Superior temporal gyrus (tissue), 1 donor: Measurements from ENCODE around the gene EFEMP1.
A peak's percentile ranks its signal among the peaks of the same experiment; 100 is the strongest.

Source experiments
- DNase-seq: peaks from one replicate; pipeline ENCODE4 v3.0.0-alpha.2; 2016; ENCODE audit errors: extremely low spot score

Gene EFEMP1, protein sequence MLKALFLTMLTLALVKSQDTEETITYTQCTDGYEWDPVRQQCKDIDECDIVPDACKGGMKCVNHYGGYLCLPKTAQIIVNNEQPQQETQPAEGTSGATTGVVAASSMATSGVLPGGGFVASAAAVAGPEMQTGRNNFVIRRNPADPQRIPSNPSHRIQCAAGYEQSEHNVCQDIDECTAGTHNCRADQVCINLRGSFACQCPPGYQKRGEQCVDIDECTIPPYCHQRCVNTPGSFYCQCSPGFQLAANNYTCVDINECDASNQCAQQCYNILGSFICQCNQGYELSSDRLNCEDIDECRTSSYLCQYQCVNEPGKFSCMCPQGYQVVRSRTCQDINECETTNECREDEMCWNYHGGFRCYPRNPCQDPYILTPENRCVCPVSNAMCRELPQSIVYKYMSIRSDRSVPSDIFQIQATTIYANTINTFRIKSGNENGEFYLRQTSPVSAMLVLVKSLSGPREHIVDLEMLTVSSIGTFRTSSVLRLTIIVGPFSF

DNA sequence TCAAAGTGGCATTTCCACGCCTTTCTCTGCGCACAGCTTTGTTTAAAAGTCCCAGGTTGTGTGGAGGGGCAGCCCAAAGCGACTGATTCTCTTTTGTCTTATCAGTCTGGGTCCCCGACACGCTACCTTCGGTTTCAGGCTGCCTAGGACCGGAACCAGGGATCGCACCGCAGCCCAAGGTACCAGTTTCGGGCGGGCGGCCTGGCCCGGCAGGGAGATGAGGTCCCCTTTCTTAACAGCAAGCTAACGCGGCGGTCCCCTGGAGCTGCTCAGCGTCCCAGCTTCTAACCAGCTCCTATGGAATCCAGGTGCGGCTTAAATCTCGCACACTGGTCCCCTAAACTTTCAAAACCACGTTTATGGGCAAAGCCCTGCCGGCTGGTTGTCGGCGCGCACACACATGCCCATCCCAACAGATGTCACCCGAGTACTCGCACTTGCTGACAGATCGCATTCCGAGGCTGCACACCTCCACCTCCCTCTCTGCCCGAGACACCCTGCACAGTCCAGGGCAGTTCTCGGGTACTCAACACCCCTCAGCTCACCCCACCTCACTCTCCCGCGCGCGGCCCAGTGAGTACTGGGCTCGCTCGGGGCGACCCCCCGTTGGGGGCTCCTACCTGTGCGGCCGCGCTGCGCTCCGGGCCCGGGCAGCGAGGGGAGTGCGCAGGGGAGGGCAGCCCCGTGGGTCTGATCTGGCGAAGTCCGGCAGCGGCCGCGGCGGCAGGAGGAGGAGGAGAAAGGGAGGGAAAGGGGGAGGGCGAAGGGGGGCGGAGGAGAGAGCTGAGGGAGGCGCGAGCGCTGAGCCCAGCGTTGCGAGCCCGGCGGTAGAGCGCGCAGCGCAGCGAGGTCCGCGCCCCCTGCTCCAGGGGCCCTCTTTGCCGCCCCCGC, at the start of gene EFEMP1:
Gene EFEMP1 (minus strand): TSS at position 692 of the 891 bp plus-strand sequence. CDS start 1,342 bp downstream, outside the sequence.
- DNase-seq: no peak

DNA sequence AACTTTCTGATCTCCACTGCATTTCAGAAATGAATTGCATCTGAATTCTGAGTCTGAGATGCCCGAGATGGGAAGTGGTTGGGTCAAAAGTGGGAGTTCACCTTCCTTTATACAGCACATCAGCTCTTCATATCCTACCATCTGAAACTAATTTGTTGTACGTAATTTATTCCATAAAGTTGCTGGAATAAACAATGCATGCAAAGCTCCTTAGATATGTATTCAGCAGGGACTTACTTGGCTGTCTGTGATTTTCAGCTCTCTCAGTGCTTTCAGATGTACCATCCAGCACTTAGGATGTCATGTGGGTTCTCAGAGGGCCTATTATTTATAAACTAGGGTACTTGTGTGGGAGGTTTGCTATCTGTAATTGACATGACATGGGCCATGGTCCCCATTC, 46.9 kb upstream of the EFEMP1 start:
- DNase-seq: no peak

DNA sequence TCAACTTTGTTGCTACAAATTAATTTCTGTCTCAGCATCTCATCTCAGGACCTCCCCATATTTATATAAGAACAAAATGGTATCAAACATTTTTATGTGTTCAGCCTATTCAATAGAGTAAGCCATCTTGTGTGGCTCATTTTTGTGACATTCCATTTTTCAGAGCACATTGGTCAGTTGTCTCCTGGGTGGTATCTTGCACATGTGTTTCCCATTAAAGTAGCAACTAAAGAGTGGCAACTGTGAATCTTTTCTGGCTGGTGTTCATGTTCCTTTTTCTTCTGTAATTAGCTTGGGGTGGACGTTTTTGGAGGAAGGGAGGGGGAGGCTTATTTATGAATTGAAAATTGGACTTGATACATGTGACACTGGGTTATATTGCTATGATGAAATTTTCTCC, 45.4 kb upstream of the EFEMP1 start:
- no peak for DNase-seq

DNA sequence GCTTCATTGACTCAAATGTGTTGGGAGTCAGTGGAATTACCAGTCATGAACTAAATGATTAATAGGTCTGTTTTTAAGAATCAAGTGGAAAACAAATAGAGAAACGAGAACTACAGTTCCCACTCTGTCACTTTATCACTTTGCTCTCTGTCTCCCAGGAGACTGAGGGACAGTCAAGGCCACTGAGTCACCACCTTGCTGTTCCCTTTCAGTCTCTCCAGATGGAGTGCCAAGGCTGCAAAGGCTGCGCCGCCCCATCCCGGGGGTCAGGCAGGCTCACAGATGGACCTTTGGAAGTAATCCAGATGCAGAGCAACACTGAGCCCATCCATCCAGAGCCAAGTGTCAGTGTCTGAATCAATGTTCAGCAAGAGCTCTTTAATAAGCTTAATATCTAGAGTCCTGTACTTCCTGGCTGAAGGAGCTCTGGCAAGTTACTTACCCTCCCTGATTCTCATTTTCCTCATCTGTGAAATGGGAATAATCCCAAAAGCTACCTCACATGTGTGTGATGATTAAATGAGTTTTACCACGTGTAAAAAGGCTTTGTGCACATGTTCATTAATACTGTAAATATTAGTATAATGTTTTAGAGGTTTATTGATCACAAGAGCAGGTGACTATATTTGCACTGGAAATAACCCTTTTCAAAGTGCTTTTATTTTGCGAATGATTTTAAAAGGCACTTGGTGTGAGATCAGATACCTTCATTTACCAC, 43.0 kb upstream of the EFEMP1 start:
- peak; percentile 23 for DNase-seq

DNA sequence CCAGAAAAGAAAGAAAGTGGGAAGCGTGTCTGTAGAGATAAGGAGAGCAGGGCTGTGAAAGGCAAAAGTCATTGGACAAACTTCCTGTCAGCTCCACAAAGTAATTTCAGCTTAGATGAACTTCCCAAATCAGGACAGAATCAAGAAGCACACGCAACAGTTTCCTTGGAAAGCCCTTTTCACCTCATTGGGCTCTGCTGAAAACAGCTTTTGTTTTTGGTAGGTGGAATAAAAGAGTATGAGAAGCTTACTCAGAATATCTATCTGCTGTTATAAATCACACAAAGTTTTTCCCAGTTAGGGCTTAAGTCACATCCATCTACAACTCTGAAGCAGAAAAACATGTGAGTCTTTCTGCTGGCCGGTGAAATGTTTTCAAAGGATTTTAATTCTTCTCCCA, 42.4 kb upstream of the EFEMP1 start:
- DNase-seq: no peak

DNA sequence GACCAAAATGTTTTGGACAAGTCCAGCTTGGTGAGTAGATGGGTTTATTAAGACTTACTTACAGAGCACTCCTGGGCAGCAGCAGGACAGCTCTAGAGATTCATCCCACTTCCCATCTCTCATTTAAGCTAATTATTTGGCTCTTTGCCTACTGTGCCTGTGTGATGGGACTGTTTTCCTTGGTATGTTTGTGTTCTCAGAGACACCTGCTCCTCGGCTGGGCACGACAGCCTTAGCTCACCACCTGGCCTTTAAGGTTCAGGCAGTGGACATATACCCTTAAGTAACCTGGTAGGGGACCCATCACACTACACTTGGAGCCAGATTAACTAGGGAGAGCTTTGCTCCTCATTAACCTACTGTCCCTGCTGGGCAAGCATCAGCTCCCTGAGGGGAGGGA, 41.7 kb upstream of the EFEMP1 start:
- DNase-seq: no peak

DNA sequence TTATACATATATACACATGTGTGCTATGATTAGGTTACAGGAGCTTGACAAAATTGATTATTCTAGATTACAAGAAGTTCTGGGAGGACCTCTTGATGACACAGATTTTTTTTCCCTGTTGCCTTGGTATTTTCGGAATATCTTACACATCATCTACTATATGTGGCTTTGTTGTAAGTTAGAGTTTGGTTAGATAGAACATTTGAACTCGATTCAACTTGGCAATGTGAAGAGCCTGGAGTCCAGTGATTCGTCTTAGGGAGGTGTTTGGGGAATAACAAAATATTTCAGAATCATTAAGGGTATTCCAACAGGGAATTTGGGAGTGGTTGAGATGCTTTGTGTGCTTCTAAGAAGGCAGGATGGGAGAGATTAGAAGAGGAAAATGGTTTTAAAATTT, 39.3 kb upstream of the EFEMP1 start:
- DNase-seq: no peak

DNA sequence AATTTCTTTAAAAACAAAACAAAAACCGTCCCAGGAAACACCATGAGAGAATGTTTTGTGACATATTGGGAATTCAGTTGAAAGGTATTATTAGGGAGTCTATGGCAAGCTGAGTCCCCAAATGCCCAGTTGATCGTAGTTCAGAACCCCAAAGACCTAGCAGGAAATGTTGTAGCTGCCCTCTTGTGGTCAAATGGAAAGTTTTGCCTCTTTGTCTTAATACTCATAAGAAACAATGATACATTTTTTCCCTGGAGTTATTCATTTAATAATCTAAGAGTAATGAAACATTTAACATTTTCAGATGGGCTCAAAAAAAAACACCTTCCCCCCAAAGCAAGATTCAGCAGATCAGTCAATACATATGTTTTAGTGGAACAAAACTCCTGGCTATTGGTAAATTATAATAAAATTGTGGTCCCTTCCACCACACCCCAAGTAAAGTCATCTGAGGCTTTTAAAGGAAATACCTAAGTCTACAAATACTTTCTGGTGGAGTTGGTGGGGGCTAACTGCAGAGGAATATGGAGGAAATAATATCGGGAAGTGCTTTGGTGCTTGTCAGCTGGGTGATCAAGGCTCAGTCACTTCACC, 37.8 kb upstream of the EFEMP1 start:
- peak; percentile 85 for DNase-seq

DNA sequence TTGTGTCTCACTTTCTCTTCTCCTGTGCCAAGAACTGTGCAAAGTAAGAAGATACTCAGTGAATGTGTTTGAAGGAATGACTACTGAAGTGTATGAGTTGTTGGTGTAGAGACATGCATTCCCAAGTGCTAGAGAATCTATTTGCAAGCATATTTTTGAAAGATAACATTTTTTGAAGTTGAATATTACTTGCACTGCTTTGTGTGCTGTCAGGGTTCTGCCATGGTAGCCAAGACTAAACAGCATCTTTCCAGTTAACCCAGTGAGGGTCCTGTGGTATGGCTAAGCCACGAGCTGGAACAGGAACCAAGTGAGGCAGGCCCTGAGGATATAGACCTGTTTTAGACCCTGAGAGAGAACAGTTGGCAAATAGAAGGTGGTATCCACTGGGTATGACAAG, 35.2 kb upstream of the EFEMP1 start:
- no peak for DNase-seq

DNA sequence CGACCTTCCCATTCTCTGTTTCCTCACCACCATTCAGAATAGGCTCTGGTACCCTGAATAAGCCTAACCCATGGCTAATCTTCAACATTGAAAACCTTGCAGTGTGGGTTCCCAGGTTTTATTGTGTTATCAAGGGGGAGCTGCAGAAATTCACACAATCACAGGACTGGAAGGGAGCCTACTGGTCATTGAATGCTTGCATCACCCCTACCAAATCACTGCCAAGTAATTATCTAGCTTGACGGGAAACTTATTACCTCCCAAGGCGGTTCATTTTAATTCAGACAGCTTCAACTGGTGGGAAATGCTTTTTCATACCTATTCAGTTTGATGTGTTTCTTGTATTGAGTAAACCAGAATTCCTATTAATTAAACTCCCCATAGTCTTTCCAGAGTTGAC, 33.6 kb upstream of the EFEMP1 start:
- no peak for DNase-seq

DNA sequence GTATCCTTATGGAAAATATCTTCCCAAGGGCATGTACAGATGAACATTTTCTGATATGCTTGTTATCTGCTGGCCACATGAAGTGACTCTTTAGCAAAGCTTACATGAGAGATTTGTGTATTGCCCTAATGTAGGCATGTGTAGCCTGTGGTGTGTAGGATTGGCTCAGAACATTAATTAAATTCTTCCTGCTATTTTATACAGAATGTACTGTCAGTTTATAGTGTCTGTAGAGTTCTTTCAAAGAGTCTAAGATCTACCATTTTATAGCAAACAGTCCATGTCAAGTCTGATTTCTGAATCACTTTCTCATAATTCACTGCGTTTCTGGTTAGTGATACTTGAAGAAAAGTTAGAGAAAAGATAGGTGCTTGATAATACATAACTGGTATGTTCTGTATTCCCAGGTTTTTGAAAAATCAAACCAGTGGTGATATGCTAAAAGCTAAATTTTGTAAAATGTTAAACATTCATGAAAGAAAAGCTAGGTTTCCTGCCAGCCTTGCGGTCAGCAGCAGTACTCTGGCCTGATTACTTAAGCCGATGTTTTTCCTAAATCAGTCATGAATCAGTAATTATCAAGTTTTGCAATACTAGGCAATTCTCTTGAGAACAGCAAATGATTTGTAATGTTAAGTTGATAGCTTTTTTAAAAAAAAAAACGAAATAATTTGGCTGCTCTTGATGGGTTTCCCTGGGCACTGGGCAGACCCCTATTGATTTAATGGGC, 30.9 kb upstream of the EFEMP1 start:
- no peak for DNase-seq

DNA sequence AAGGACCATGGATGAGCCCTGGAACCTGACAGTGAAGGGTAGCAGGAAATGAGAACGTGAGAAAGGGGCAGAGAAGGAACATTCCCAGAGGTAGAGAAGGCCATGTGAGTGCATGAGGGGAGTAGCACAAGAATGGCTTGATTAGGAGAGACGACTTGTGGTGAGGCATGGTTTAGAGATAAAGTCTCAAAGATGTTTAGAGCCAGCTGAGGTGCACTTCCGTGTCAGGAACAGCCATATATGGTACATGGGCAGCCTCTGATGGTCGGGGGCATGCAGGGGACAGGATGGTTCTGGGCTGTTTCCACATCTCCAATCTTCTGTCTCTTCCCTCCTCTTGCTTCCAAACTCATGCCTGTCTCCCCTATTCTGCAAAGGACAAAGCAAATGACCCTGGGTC, 28.8 kb upstream of the EFEMP1 start:
- no peak for DNase-seq

DNA sequence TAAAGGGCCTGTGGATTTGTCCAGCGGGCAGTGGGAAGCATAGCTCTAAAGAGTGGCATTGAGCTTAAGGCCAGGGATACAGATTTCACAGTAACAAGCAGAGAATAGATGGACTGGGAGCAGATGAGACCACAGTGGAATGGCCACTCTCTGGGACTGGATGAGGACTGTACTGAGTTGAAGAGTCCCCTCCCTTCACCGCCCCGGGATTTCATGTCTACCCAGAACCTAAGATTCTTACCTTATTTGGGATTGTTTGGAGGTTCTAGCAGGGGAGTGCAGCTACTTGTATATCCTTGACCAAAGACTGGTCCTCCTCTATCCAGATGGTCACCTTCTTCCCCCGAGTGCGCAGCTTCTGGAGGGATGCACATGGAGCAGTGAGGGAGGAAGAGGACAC, 28.0 kb upstream of the EFEMP1 start:
- DNase-seq: no peak

DNA sequence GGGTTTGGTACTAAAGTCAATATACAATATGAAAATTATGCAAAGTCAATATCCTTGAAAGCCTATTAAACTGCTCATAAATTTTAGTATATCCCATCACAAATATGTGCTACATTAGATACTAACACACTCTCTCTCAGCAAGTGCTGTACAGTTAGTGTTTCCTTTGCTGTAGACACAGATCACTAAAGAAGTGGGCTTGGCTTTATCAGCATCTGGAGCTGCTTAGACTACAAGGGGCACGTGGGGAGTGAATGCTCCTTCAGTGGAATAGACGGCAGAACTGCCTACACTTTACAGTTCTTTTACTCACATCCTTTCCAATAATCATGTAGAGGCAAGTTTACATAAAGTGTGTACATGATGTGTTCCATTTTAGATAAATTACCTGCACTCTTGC, 26.0 kb upstream of the EFEMP1 start:
- DNase-seq: no peak

DNA sequence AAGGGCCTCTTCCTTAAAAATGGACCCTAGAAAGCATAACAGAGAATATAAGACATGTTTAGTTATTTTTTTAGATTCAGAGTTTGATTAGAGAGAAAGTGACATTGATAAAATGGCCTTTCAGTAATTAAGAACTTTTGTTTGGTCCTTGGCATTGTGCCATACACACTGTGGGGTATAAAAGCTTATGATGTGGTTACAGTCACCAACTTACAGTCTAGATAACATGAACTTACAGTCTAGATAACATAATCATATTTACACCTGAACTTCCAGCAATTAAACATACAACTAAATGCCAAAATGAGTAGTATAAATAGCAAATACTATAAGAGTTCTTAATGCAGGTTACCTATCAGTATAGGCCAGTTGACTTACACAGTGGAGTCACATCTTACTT, 25.6 kb upstream of the EFEMP1 start:
- no peak for DNase-seq

DNA sequence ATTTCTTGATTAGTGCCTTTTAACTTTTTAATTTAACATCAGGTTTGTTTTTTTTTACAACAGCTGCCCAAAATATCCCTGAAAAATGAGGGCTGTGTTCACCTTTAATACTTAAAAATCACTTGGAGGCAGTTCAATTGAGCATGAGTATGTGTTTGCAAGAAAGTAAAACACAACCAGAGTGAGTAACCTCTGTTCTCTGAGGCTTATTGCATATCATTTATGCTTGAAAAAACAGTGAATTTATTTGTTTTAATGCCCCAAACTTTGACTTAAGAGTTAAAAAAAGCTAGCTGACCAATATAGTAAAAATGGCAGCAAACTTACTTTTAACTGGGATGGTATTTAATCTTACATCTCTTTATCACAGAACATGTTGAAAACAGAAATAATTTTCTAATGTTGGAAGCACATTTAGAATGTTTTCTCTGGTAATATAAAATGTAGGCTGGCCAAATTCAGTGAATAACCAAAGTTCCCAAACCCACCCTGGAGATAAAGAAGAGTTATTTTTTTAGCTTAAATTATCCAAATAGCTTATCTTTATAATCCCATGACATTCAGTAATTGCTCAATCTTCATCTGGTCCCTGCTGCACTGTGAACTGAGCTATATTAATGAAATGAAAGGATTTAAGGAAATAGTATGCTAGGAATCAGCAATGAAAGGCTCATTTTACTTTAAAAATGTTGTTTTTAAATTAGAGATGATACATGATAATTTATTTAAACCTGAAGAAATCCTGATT, 24.8 kb upstream of the EFEMP1 start:
- DNase-seq: no peak

DNA sequence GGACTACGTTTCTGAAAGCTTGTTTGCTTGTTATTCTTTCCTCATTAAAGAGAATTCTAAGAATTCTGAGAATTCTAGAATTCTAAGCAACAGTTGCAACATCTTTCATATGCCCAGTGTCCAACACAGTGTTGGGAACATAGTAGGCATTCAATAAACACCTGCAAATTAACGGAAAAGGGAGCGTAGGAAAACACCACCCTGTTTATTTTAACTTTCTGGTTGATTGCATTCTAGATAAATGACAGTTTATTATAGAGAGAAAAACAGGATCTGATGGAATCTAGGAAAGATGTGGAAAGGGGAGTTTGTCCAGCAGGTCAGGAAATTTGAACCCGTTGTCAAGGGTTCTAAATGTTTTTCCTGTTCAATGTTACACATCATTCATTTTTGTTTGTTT, 24.2 kb upstream of the EFEMP1 start:
- no peak for DNase-seq

DNA sequence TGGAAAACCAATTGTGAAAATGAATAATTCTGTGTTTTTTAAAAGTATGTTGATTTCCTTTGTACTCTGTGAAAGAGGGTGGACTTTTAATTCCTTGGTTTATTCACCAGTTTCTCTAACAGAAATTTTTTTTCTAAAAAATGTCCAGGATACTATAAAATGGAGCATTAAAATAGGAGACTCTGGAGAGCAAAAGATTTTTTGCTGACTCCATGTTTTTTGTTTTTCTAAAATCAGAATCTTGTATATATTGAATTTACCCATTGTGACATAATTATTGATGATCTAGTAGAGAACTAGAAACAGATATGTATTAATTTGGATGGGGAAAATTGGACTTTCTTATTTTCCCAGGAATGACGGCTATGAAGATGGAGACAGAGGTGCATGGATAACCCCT, 23.2 kb upstream of the EFEMP1 start:
- DNase-seq: no peak

DNA sequence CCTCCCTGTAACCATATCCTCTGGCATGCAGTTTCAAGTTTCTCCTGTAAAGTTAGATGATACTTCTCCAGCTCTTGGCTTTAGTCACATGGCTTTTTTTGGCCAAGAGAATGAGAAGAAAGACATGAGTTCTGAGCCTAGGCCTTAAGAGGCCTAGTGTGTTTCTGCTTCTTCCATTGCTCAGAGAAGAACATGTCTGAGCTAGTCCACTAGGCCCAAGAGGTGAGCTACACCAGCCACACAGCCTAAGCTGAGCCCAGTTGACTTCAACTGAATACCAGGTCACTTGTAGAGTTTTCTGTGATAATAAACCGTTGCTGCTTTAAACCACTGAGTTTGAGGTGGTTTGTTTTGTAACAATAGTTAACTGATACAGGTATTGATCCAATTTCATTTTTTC, 19.9 kb upstream of the EFEMP1 start:
- DNase-seq: no peak

DNA sequence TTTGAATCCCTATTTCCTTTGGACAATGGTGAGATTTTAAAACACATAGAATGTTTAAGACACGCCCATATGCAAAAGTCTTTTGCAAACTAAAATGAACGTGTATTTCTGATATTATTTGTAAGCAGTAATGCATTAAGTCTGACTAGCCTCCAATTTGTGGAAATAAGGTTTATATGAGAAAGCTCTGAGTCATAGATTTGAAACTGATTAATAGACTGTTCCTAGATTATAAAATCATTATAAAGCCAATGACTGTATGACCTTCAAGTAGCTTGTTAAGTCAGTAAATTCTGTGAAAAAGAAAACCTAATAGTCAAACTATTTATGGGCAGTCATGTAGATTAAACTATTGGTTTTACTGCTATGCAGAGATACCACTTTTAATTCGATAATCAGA, 12.8 kb upstream of the EFEMP1 start:
- no peak for DNase-seq
